Epithelial cell of esophagus (primary cell): Measurements from ENCODE around the gene LGI4.

Experiments used
- DNase-seq: peaks from one replicate; pipeline ENCODE4 v3.0.0; 2010; ENCODE audit warnings: low read depth
- H3K4me3 ChIP-seq: 2 replicates; pipeline ENCODE4 v1.5.1; 2011; ENCODE audit warnings: mild to moderate bottlenecking, low read length, control low read depth
- CTCF ChIP-seq: IDR thresholded peaks from 2 replicates; pipeline ENCODE4 v1.5.1; 2011; ENCODE audit warnings: low read depth, mild to moderate bottlenecking, low read length, control low read depth, inconsistent platforms; ENCODE audit not compliant: insufficient read depth; ENCODE audit errors: missing control alignments

Gene LGI4

GRCh38 chr19:35120492-35120891 is 14.4 kb downstream of the LGI4 start:
- peak overlapping the region; percentile 2 for H3K4me3 ChIP-seq
- no peak for TF ChIP-seq CTCF
- DNase-seq: peak; percentile 96

DNA sequence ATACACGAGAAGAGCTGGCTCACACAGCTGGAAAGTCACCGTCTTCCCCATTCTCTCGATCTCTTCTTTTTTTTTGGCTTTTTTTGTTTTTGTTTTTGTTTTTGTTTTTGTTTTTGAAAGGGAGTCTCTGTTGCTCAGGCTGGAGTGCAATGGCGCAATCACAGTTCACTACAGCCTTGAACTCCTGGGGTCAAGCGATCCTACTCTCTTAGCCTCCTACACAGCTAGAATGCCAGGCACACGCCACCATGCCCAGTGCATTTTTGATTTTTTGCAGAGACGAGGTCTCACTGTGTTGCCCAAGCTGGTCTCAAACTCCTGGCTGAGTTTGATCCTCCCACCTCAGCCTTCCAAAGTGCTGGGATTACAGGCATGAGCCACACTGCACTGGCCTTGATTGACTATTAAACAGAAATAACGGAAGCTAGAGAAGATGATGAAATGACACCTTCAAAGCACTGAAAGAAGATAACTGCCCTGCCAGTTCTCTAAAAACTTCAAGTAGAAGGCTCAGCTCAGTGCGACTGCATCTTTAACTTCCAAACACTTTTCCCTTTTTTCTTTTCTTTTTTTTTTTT is 15.2 kb downstream of the LGI4 start:
- H3K4me3 ChIP-seq: peak overlapping the region; percentile 98
- no peak for TF ChIP-seq CTCF
- DNase-seq: no peak

DNA sequence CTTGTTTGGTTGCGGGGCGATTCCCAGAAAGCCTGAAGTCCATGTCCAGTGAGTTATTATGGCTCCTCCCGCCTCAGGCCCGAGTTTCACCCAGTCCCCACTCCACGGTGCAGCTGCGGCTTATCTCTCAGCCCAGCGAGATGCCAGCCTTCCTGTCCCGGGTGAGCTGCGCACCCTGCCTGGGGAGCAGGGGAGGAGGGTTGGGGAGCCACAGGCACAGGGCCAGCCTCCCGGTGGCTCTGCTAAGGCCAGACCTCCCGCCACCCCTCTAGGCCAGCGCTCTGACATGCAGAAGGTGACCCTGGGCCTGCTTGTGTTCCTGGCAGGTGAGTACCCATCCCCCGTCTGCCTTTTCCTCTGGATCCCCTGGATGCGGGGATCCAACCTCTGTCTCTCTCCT is 15.8 kb downstream of the LGI4 start:
- H3K4me3 ChIP-seq: peak overlapping the region; percentile 98
- no peak for DNase-seq
- TF ChIP-seq CTCF: no peak

DNA sequence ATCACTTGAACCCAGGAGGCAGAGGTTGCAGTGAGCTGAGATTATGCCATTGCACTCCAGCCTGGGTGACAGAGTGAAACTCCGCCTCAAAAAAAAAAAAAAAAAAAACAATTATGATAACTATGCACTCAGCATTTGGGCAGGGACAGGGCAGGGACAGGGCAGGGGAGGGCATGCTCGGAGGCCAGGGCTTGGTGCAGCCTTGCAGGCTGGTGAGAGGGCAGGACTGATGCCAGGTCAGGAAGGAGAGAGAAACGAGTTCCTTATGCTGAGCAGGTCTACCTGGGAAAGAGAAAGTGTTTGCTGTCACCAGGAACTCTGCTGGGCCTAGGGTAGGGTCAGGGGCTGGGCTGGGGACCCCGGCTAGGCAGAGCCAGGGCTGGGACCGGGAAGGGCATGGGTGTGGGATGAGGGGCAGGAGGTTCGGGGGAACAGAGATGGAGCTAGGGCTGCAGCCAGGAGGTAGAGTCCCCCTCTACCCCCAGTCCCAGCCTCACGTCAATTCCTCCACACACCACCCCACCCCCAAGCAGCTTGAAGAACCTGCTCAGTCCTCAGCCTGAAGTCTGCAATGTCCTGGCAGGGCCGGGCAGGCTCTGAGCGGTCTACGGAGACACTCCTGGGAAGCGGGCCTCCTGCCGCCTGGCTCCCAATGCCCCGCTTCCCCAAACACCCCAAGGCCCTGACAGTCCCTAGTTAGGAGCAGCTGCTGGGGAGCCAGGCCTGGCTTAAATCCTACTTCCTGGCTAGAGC is 16.4 kb downstream of the LGI4 start:
- TF ChIP-seq CTCF: no peak
- peak; percentile 61 for DNase-seq

GRCh38 chr19:35117799-35118198 is 17.1 kb downstream of the LGI4 start:
- no peak for TF ChIP-seq CTCF
- peak overlapping the region; percentile 98 for H3K4me3 ChIP-seq
- no peak for DNase-seq

More for the DNA sequence above, 16.4 kb downstream of the LGI4 start:
- H3K4me3 ChIP-seq: peak overlapping the region; percentile 98

DNA sequence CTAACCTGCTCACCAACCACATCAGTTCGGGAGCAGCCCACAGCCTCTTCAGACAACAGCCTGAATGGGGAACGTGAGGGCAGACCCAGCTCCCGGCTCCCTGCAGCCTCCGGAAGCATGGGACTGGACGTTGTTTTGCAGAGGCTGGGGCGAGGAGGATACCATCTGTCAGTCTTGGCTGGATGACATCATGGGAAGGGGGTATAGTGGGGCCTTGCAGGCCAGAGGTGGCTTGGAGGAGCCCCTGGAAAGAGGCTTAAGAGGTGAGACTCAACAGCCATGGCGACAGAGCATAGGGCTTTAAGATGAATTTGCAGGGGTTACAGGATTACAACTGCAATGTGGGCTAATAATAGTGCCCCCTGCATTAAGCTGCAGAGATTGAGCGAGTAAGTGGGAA is 17.7 kb downstream of the LGI4 start:
- no peak for DNase-seq
- peak overlapping the region; percentile 98 for H3K4me3 ChIP-seq
- no peak for TF ChIP-seq CTCF
